Breast epithelium (tissue), 4 donors: ENCODE results near the gene PCDH1. TPM values are rescaled to one million over a fixed set of nuclear protein-coding genes. Genes with fewer than 3 reads are reported as not detected.
"Not testable (repeated sequence)": the region's sequence is repeated elsewhere in the genome, so short reads cannot be mapped to it uniquely, and the experiment has no call there.

ENCODE experiments used
- DNase-seq, 2 donors: peaks; one replicate each; pipeline ENCODE4 v3.0.0-alpha.2; 2019; ENCODE audit warnings: low spot score in 2 of 2
- H3K27ac ChIP-seq, 2 donors: fragments of 200-600 bp; sonication (generic) in 1 of 2; one replicate each; pipeline ENCODE4 v1.5.1; 2016 to 2019; ENCODE audit warnings: mild to moderate bottlenecking in 1 of 2
- H3K27me3 ChIP-seq, 2 donors: fragments of 200-600 bp; sonication (generic) in 1 of 2; one replicate each; pipeline versions ENCODE4 v1.5.1 to v1.6.0; 2017 to 2019; ENCODE audit warnings: control low read depth in 1 of 2, mild to moderate bottlenecking in 1 of 2
- H3K36me3 ChIP-seq: fragments of 200-600 bp; one replicate; pipeline ENCODE4 v1.5.1; 2019
- H3K4me1 ChIP-seq, 2 donors: fragments of 200-600 bp; sonication (generic); one replicate each; pipeline ENCODE4 v1.5.1; 2016 to 2019; ENCODE audit warnings: control low read depth in 1 of 2
- H3K4me3 ChIP-seq, 3 donors: fragments of 200-600 bp; sonication (generic); 1 replicate in 2 of 3; 2 replicates in 1 of 3; pipeline ENCODE4 v1.5.1; 2016 to 2019; ENCODE audit warnings: mild to moderate bottlenecking in 3 of 3, moderate library complexity in 2 of 3
- H3K9me3 ChIP-seq, 2 donors: fragments of 200-600 bp; sonication (generic) in 1 of 2; one replicate each; pipeline ENCODE4 v1.5.1; 2016 to 2019; ENCODE audit warnings: control low read depth in 1 of 2
- POLR2A ChIP-seq: fragments of 450-650 bp; IDR thresholded peaks from one replicate; pipeline ENCODE4 v1.6.1; 2016; ENCODE audit warnings: antibody characterized with exemption, mild to moderate bottlenecking, moderate library complexity
- POLR2AphosphoS5 ChIP-seq, 3 donors: sonication (generic); formaldehyde crosslinking; IDR thresholded peaks; one replicate each; pipeline ENCODE4 v1.6.1; 2017; ENCODE audit warnings: antibody characterized with exemption in 3 of 3
- intact Hi-C: fragments of 100-400 bp; cut with DNase I; formaldehyde crosslinking; loops from one replicate; pipeline ENCODE4 v1.15.1; 2023; ENCODE audit warnings: low total_unique reads
- total RNA-seq, 3 donors: library from RNA; depleted of rRNA; stranded (reverse); fragments of >200 nt; gene quantifications; one replicate each; pipeline ENCODE4 v1.1.0, GENCODE V29; 2016
- TF ChIP-seq, protein P1 (sequence below), 3 donors: fragments of 450-650 bp; IDR thresholded peaks; one replicate each; pipeline ENCODE4 v1.5.1; 2016 to 2017; ENCODE audit warnings: antibody characterized with exemption in 3 of 3, mild to moderate bottlenecking in 3 of 3, moderate library complexity in 3 of 3

PCDH1 gene
- 10 to 100 TPM; 28.3 to 72.7 (median 65.9) TPM for total RNA-seq

DNA sequence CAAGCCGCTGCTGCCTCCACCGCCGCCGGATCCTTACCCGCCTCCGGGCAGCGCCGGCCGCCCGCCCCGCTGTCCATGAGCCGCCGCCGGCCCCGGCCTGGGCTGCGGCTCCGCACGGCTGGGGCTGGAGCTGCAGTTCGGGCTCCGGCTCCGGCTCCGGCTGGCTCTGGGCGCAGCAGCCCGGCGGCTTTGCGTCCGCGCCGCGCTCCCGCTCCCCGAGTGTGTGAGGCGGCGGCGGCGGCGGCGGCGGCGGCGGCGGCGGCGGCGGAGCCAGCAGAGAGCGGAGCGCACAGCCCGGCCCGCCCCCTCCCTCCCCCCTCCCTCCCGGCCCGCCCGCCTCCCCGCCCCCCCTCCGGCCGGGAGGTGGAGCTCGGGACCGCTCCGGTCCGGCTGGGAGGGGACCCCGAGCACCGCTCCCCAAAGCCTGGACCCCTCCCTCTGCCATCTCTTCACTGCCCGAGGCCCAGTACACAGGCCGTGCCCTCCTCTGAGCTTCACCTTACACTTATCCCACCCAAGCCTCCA is at the start of gene PCDH1:
Gene PCDH1, minus strand, starts transcription at position 225 of the 525 bp plus-strand sequence. Its CDS starts 148 bp downstream, at position 77.
- Histone ChIP-seq H3K27me3 (peaks cover 5 to 12% of the 10 kb centered on the region in 2 donors), H3K4me3 (peak within 1 kb of the TSS; percentile 54 to 91 (median 76)), H3K27ac (peak within 1 kb of the TSS; percentile 91 to 95), H3K36me3 (no peaks in the 10 kb centered on the region), H3K9me3 (no peaks in the 10 kb centered on the region), H3K4me1 (peaks cover 3 to 11% of the 10 kb centered on the region in 2 donors)
- no peak for TF ChIP-seq POLR2A
- no peak for TF ChIP-seq POLR2AphosphoS5 (IDR thresholded peaks at IDR 0.05)
- TF ChIP-seq, protein P1, sequence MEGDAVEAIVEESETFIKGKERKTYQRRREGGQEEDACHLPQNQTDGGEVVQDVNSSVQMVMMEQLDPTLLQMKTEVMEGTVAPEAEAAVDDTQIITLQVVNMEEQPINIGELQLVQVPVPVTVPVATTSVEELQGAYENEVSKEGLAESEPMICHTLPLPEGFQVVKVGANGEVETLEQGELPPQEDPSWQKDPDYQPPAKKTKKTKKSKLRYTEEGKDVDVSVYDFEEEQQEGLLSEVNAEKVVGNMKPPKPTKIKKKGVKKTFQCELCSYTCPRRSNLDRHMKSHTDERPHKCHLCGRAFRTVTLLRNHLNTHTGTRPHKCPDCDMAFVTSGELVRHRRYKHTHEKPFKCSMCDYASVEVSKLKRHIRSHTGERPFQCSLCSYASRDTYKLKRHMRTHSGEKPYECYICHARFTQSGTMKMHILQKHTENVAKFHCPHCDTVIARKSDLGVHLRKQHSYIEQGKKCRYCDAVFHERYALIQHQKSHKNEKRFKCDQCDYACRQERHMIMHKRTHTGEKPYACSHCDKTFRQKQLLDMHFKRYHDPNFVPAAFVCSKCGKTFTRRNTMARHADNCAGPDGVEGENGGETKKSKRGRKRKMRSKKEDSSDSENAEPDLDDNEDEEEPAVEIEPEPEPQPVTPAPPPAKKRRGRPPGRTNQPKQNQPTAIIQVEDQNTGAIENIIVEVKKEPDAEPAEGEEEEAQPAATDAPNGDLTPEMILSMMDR (IDR thresholded peaks at IDR 0.05): no peak
- DNase-seq: peak in 1 of 2 donors; percentile 41
- intact Hi-C loops: loop anchor here (5.0 kb wide), 1 partner anchor 176 kb away; no protein-coding TSS in a partner anchor

DNA sequence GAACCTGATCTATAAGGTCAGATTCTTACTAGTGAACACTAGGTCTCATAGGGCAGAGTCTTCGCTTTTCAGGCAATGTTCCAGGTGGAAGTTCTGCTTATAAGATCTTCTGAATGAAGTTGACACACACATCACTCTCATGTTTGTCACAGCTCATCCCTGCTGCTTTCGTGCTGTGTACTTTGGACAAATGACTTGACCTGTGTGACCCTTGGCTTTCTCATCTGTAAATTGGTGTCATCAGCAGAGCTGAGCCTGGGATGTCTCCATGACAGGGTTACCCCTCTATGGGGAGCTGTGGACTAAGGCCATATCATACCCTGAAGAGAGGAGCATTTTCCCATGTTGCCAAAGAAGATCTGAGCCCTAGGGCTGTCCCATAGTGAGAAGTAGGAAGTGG is 48.2 kb upstream of the PCDH1 start:
- H3K9me3 ChIP-seq: no peaks in the 10 kb centered on the region
- DNase-seq: no peak
- H3K4me3 ChIP-seq: no peak overlapping the region
- no peak for TF ChIP-seq POLR2AphosphoS5 (IDR thresholded peaks at IDR 0.05)
- intact Hi-C loops: loop anchor here (5.0 kb wide), 1 partner anchor 141 kb away; no protein-coding TSS in a partner anchor
- no peaks in the 10 kb centered on the region for H3K27me3 ChIP-seq
- H3K4me1 ChIP-seq: no peaks in the 10 kb centered on the region
- H3K36me3 ChIP-seq: no peaks in the 10 kb centered on the region
- no peak overlapping the region for H3K27ac ChIP-seq

DNA sequence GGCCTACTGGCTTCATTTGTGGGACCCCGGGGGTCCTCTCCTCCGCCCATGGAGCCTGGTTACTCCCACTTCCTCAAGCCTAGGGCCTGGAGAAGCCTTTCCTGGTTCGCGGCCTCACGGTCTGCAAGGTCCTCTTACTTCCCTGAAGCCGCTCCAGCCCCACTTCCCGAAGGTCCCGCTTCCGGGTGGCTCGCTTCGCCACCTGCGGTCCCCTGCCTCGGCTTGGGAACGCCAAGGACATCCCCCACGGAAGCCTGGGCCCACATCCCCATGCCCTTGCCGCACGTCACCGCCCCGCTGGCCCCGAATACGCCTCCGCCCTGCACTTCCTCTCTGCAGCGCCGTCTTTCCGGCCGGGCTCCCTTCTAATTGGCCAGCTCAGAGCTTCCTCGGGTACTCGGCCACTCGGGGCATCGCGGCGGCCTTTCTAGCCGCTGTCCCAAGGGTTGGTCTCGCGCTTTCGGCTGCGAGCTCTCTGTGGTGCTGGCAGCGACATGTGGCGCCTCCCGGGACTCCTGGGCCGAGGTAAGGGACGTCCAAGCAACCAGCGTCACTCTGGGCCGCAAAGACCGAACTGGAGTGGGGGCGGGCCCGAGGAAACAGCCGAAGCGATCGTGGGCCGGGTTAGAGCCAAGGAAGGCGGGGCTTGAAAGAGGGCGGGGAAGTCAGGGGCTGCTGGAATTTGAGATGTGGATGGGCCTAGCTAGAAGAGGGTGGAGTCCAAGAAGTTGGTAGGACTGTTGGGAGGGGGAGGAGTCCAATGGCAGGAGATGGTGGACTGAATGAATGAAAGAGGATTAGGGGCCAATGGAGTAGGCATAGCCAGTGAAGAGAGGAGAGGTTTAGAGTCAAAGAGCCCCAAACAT is 45.5 kb upstream of the PCDH1 start, which contains the start of gene DELE1:
Gene DELE1, plus strand, starts transcription at position 424 of the 866 bp plus-strand sequence. Its CDS starts 71 bp downstream, at position 495.
- intact Hi-C loops: no loop called here
- Histone ChIP-seq H3K27me3 (no peaks in the 10 kb centered on the region), H3K4me1 (no peaks in the 10 kb centered on the region), H3K4me3 (peak within 1 kb of the TSS; percentile 64 to 69 (median 67)), H3K9me3 (no peaks in the 10 kb centered on the region), H3K36me3 (no peaks in the 10 kb centered on the region), H3K27ac (peak within 1 kb of the TSS; percentile 94 to 97)
- TF ChIP-seq, protein P1 (IDR thresholded peaks at IDR 0.05): no peak
- TF ChIP-seq POLR2AphosphoS5 (IDR thresholded peaks at IDR 0.05): peak; percentile 92 to 96 (median 93)
- peak; percentile 81 for TF ChIP-seq POLR2A
- DNase-seq: peak; percentile 91 to 93

DNA sequence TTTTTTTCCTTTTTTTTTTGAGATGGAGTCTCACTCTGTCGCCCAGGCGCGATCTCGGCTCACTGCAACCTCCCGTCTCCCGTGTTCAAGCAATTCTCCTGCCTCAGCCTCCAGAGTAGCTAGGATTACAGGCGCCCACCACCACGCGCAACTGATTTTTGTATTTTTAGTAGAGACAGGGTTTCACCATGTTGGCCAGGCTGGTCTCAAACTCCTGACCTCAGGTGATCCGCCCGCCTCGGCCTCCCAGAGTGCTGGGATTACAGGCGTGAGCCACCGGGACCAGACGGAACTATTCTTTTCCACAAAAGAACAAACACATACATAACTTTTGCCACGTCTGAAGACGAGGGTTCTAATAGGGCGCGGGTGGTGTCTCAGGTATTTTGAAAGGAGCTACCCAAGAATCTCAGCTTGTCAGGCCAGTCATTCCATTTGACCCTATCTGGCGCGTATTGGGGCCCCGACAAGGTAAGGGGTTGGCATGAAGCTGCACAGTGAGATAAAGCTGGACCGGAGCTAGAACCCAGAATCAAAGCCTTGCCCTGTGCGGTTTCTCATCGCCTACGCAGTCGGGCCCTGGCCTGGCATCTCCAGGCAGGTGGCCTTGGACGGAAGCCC is 44.7 kb upstream of the PCDH1 start:
- H3K4me1 ChIP-seq, H3K36me3 ChIP-seq, H3K27me3 ChIP-seq, intact Hi-C loops, H3K9me3 ChIP-seq, DNase-seq: not testable (repeated sequence)
- H3K27ac ChIP-seq: peak overlapping the region; percentile 94 to 97
- H3K4me3 ChIP-seq: peak overlapping the region; percentile 64 to 69 (median 67)

DNA sequence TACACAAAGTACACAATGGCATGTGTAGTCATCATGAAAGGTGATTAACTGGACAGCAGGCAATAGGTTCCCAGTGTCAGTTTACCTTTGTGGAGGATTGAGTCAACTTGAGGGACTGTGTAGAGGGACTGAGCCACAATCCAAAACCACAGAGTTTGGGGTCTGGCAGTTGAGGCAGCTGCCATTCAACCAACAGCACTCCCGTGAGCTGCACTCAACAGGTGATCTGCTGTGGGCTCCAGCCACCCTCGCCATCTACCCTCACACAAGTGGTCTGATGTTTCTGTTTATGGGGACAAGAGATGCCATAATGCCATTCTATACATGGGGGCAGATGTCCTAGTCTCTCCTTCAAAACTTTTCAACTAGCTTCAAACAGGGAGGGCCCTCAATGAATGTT is 42.6 kb upstream of the PCDH1 start:
- H3K4me1 ChIP-seq: no peaks in the 10 kb centered on the region
- H3K4me3 ChIP-seq: no peak overlapping the region
- no peaks in the 10 kb centered on the region for H3K9me3 ChIP-seq
- H3K36me3 ChIP-seq: no peaks in the 10 kb centered on the region
- TF ChIP-seq, protein P1 (IDR thresholded peaks at IDR 0.05): no peak
- TF ChIP-seq POLR2A (no peak), POLR2AphosphoS5 (IDR thresholded peaks at IDR 0.05) (no peak)
- no peak overlapping the region for H3K27ac ChIP-seq
- no peak for DNase-seq
- no peaks in the 10 kb centered on the region for H3K27me3 ChIP-seq
- intact Hi-C loops: no loop called here
